ENCODE results near the gene KRT82. TPM values are rescaled to one million over a fixed set of nuclear protein-coding genes. Genes with fewer than 3 reads are reported as not detected.

Gene KRT82
- total RNA-seq, 1 experiment from 2014 or later: not detected

GRCh38 chr12:52433501-52434080 lies 27.5 kb upstream of the KRT82 start:
- H3K4ac ChIP-seq (ENCODE audit: low read depth, low read length): no peak overlapping the region
- H3K27me3 Mint-ChIP-seq (ENCODE audit: low read depth): peaks cover 36% of the 10 kb centered on the region
- H4K20me1 ChIP-seq (ENCODE audit: control insufficient read depth, insufficient read depth, insufficient read length): no peaks in the 10 kb centered on the region
- H3K27me3 ChIP-seq (ENCODE audit: insufficient read depth, low read length): no peaks in the 10 kb centered on the region
- no peak overlapping the region for H3K27ac Mint-ChIP-seq
- no peak overlapping the region for H2BK5ac ChIP-seq (ENCODE audit: insufficient read length, low read length)
- H3K9me3 Mint-ChIP-seq: no peaks in the 10 kb centered on the region
- H4K91ac ChIP-seq (ENCODE audit: insufficient read length, low read depth, low read length): no peak overlapping the region
- H2AFZ ChIP-seq (ENCODE audit: low read length): no peak overlapping the region
- H3K23me2 ChIP-seq (ENCODE audit: insufficient read length, low read depth, low read length, poor library complexity, severe bottlenecking): no peaks in the 10 kb centered on the region
- no peak for TF ChIP-seq CTCF (conservative IDR thresholded peaks at IDR 0.05)
- H3K14ac ChIP-seq (ENCODE audit: insufficient read depth, low read length): no peak overlapping the region
- peak; percentile 20 for DNase-seq
- no peak overlapping the region for H4K5ac ChIP-seq (ENCODE audit: insufficient read length, low read depth, low read length)
- peaks cover 0 to 9% of the 10 kb centered on the region in 2 experiments; a peak in 3 of 4 replicates for H3K4me1 Mint-ChIP-seq
- H3K79me2 ChIP-seq (ENCODE audit: insufficient read depth, low read length): no peaks in the 10 kb centered on the region
- H3K36me3 Mint-ChIP-seq (ENCODE audit: insufficient read depth in 1 of 3, low read depth in 3 of 3): no peaks in the 10 kb centered on the region
- H3K79me1 ChIP-seq (ENCODE audit: insufficient read depth, low read depth, low read length, poor library complexity, severe bottlenecking): no peaks in the 10 kb centered on the region
- H3K27ac ChIP-seq (ENCODE audit: insufficient read length, low read depth, low read length): no peak overlapping the region
- H2BK12ac ChIP-seq (ENCODE audit: insufficient read length, low read depth, low read length): no peak overlapping the region
- no peak overlapping the region for H3K23ac ChIP-seq (ENCODE audit: insufficient read length, low read depth, low read length)
- H2AK5ac ChIP-seq (ENCODE audit: insufficient read length, low read length): no peak overlapping the region
- H3K9ac ChIP-seq (ENCODE audit: extremely low read depth, insufficient read length, low read length): no peak overlapping the region
- H2BK15ac ChIP-seq (ENCODE audit: low read depth, low read length): no peak overlapping the region
- H3K9me3 ChIP-seq (ENCODE audit: control insufficient read depth, low read depth, low read length): no peaks in the 10 kb centered on the region
- no peak overlapping the region for H3K18ac ChIP-seq (ENCODE audit: insufficient read length, low read depth, low read length)
- H2BK120ac ChIP-seq (ENCODE audit: low read depth, low read length, poor library complexity, severe bottlenecking): no peak overlapping the region
- H3T11ph ChIP-seq (ENCODE audit: low read length): no peak overlapping the region
- H3K4me2 ChIP-seq (ENCODE audit: insufficient read depth, insufficient read length, low read length): no peak overlapping the region
- no CpG with 5 or more reads among the region's 12 CpGs for WGBS (ENCODE audit: extremely low coverage, insufficient read length, low lambda C conversion rate)
- no peak overlapping the region for H2BK20ac ChIP-seq (ENCODE audit: low read depth, low read length, poor library complexity, severe bottlenecking)
- no peak overlapping the region for H4K8ac ChIP-seq (replicated peaks; ENCODE audit: insufficient read length, low read depth, low read length)
- H3K56ac ChIP-seq (ENCODE audit: insufficient read length, low read depth, low read length): no peak overlapping the region
- H3K4me3 Mint-ChIP-seq: no peak overlapping the region
- H3K4me1 ChIP-seq (ENCODE audit: insufficient read depth, low read length): no peaks in the 10 kb centered on the region
